ENCODE results near the gene FAM174A. TPM values are rescaled to one million over a fixed set of nuclear protein-coding genes. Genes with fewer than 3 reads are reported as not detected.

The FAM174A gene
- total RNA-seq, 1 experiment from 2014 or later = 66.2 TPM

DNA sequence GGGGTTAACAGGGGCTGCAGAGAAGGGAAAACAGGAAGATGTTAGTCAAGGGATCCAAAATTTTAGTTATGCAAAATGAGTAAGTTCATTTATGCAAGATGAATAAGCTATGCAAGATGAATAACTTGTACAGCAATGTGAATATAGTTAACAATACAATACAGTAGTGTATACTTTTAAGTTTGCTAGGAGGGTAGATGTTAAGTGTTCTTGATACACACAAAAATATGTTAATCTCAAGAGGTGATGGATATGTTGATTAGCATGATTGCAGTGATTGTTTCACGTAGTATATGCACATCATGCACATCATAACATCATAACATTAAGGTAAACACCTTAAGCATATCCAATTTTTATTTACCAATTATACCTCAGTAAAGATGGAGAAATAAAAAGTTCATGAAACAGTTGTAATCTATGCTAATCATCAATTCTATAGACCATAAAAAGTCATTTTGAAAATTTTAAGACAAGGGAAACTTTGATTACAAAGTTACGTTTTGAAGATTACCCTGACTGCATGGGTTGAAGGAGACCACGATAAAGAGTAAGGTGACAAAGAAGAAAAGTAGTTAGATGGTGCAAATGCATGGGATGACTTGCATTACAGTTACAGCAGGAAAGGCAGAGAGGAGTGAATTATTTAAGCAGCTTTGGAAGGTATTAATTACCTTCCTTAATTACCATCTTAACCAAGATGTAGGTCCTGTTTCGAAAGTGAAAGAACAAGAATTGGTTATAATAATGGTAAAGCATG, 31.4 kb downstream of the FAM174A start:
- no peak overlapping the region for H3K4me3 ChIP-seq (ENCODE audit: low read length)
- ChIA-PET CTCF (no interaction called here), POLR2A (ENCODE audit: unreplicated experiment) (no interaction called here)
- DNase-seq (no peak), ATAC-seq (no peak)
- TF ChIP-seq, protein P1, sequence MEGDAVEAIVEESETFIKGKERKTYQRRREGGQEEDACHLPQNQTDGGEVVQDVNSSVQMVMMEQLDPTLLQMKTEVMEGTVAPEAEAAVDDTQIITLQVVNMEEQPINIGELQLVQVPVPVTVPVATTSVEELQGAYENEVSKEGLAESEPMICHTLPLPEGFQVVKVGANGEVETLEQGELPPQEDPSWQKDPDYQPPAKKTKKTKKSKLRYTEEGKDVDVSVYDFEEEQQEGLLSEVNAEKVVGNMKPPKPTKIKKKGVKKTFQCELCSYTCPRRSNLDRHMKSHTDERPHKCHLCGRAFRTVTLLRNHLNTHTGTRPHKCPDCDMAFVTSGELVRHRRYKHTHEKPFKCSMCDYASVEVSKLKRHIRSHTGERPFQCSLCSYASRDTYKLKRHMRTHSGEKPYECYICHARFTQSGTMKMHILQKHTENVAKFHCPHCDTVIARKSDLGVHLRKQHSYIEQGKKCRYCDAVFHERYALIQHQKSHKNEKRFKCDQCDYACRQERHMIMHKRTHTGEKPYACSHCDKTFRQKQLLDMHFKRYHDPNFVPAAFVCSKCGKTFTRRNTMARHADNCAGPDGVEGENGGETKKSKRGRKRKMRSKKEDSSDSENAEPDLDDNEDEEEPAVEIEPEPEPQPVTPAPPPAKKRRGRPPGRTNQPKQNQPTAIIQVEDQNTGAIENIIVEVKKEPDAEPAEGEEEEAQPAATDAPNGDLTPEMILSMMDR (conservative IDR thresholded peaks at IDR 0.05; ENCODE audit: low read depth, low read length) = no peak
- TF ChIP-seq EZH2 (IDR thresholded peaks at IDR 0.05; ENCODE audit: low read length, unreplicated experiment) = no peak
- no peak for TF ChIP-seq EZH2phosphoT487 (IDR thresholded peaks at IDR 0.05; ENCODE audit: borderline replicate concordance, low read length)
- H3K9ac ChIP-seq (ENCODE audit: low read length) = no peak overlapping the region
- intact Hi-C loops (cut with micrococcal nuclease) = no loop called here
- H3K36me3 ChIP-seq (ENCODE audit: low read depth, low read length) = no peaks in the 10 kb centered on the region
- no peak overlapping the region for H2AFZ ChIP-seq (ENCODE audit: low read length)
- H3K9me3 ChIP-seq (ENCODE audit: low read length) = no peaks in the 10 kb centered on the region
- no peak overlapping the region for H3K4me2 ChIP-seq (ENCODE audit: low read length)
- H3F3A ChIP-seq (ENCODE audit: low read length, unreplicated experiment) = no peaks in the 10 kb centered on the region
- H3K79me2 ChIP-seq (ENCODE audit: low read length) = no peaks in the 10 kb centered on the region
- no peaks in the 10 kb centered on the region for H3K27me3 ChIP-seq (ENCODE audit: low read length)
- H4K20me1 ChIP-seq (ENCODE audit: low read length) = no peaks in the 10 kb centered on the region
- no peaks in the 10 kb centered on the region for H3K4me1 ChIP-seq (ENCODE audit: insufficient read depth, low read length)
- no TSS peak for BruUV-seq (replicated peaks)
- H3K27ac ChIP-seq (ENCODE audit: low read length) = no peak overlapping the region
- no peaks in the 10 kb centered on the region for H3K9me2 ChIP-seq (replicated peaks; ENCODE audit: low read length)

DNA sequence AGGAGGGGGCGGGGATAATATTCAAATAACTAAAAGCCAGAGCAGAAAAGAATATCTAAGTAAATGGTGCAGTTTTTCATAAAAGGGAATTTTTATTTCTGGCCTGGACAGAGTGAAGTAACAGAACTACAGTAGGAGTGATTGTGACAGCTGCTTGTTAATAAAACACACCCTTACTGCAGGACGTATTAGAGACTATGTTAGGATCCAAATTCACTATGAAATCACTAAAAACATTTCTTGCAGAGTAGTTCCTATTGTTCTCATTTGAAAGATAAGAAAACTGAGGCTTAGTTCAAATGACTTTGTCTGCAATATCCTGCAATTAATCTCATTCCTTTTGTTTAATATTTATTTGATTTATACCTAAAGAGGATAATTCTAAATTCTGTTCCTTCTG, 39.5 kb downstream of the FAM174A start:
- H3K36me3 ChIP-seq (ENCODE audit: low read depth, low read length) = no peaks in the 10 kb centered on the region
- ATAC-seq = no peak
- H3K27me3 ChIP-seq (ENCODE audit: low read length) = no peaks in the 10 kb centered on the region
- peaks cover 8% of the 10 kb centered on the region for H3K4me1 ChIP-seq (ENCODE audit: insufficient read depth, low read length)
- ChIA-PET CTCF (no interaction called here), POLR2A (ENCODE audit: unreplicated experiment) (no interaction called here)
- no peaks in the 10 kb centered on the region for H3K79me2 ChIP-seq (ENCODE audit: low read length)
- no peaks in the 10 kb centered on the region for H3K9me2 ChIP-seq (replicated peaks; ENCODE audit: low read length)
- H3K9ac ChIP-seq (ENCODE audit: low read length) = no peak overlapping the region
- intact Hi-C loops (cut with micrococcal nuclease) = no loop called here
- no peaks in the 10 kb centered on the region for H4K20me1 ChIP-seq (ENCODE audit: low read length)
- H3K4me2 ChIP-seq (ENCODE audit: low read length) = no peak overlapping the region
- no peak for DNase-seq
- no TSS peak for BruUV-seq (replicated peaks)
- H3K27ac ChIP-seq (ENCODE audit: low read length) = no peak overlapping the region
- H2AFZ ChIP-seq (ENCODE audit: low read length) = no peak overlapping the region
- no peak for TF ChIP-seq EZH2phosphoT487 (IDR thresholded peaks at IDR 0.05; ENCODE audit: borderline replicate concordance, low read length)
- no peak for TF ChIP-seq EZH2 (IDR thresholded peaks at IDR 0.05; ENCODE audit: low read length, unreplicated experiment)
- TF ChIP-seq, protein P1 (conservative IDR thresholded peaks at IDR 0.05; ENCODE audit: low read depth, low read length) = no peak
- no peaks in the 10 kb centered on the region for H3F3A ChIP-seq (ENCODE audit: low read length, unreplicated experiment)
- no peak overlapping the region for H3K4me3 ChIP-seq (ENCODE audit: low read length)
- no peaks in the 10 kb centered on the region for H3K9me3 ChIP-seq (ENCODE audit: low read length)

DNA sequence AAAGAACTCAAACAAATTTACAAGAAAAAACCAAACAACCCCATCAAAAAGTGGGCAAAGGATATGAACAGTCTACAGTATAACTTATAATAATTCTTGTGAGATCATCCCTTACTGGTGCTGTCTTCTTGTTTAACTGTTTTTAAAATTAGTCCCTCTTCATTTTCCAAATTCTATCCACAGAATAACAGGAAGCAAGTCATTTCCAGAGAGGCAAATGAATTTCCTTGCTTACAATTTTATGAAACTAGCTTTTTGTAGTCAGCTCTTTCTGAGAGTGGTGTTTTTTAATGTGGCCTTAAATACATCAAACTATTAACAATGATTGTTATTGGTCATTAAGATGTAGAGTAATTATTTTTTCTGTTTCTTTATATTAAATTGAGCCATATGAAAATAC, 40.6 kb downstream of the FAM174A start:
- no peaks in the 10 kb centered on the region for H4K20me1 ChIP-seq (ENCODE audit: low read length)
- CTCF ChIA-PET = no interaction called here
- no TSS peak for BruUV-seq (replicated peaks)
- H3K4me1 ChIP-seq (ENCODE audit: insufficient read depth, low read length) = peaks cover 8% of the 10 kb centered on the region
- TF ChIP-seq EZH2phosphoT487 (IDR thresholded peaks at IDR 0.05; ENCODE audit: borderline replicate concordance, low read length) (no peak), EZH2 (IDR thresholded peaks at IDR 0.05; ENCODE audit: low read length, unreplicated experiment) (no peak)
- TF ChIP-seq, protein P1 (conservative IDR thresholded peaks at IDR 0.05; ENCODE audit: low read depth, low read length) = no peak
- intact Hi-C loops (cut with micrococcal nuclease) = no loop called here
- H3K79me2 ChIP-seq (ENCODE audit: low read length) = no peaks in the 10 kb centered on the region
- no peaks in the 10 kb centered on the region for H3K9me3 ChIP-seq (ENCODE audit: low read length)
- no peak overlapping the region for H3K4me3 ChIP-seq (ENCODE audit: low read length)
- no peak overlapping the region for H3K9ac ChIP-seq (ENCODE audit: low read length)
- ATAC-seq (no peak), DNase-seq (no peak)
- H3K27ac ChIP-seq (ENCODE audit: low read length) = no peak overlapping the region
- no peaks in the 10 kb centered on the region for H3K27me3 ChIP-seq (ENCODE audit: low read length)
- no peak overlapping the region for H3K4me2 ChIP-seq (ENCODE audit: low read length)
- no peaks in the 10 kb centered on the region for H3K36me3 ChIP-seq (ENCODE audit: low read depth, low read length)
- no peak overlapping the region for H2AFZ ChIP-seq (ENCODE audit: low read length)
- H3F3A ChIP-seq (ENCODE audit: low read length, unreplicated experiment) = no peaks in the 10 kb centered on the region
- POLR2A ChIA-PET (ENCODE audit: unreplicated experiment) = no interaction called here
- H3K9me2 ChIP-seq (replicated peaks; ENCODE audit: low read length) = no peaks in the 10 kb centered on the region
